ENCODE measurements around the gene RSU1.

The RSU1 gene

DNA sequence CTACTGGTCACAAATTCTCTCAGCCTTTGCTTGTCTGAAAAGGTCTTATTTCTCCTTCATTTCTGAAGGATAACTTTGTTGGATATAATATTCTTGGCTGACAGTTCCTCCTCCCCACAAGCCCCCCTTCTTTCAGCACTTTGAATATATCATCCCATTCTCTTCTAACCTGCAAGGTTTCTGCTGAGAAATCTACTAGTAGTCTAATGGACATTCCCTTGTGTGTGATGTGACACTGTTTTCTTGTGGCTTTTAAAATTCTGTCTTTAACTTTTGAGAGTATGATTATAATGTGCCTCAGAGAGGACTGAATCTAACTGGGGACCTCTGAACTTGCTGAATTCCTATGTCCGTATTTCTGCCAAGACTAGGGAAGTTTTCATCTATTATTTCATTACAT, 104.3 kb downstream of the RSU1 start:
- peaks cover 6% of the 10 kb centered on the region for H3K4me1 Mint-ChIP-seq
- no peak for ATAC-seq (replicated peaks; ENCODE audit: extremely low read depth, poor library complexity, severe bottlenecking)
- H3K36me3 Mint-ChIP-seq (ENCODE audit: insufficient read depth): peaks cover 2% of the 10 kb centered on the region
- peaks cover 24% of the 10 kb centered on the region for H3K9me3 Mint-ChIP-seq
- H3K4me3 Mint-ChIP-seq: no peak overlapping the region
- H3K27me3 Mint-ChIP-seq: no peaks in the 10 kb centered on the region
- H3K27ac Mint-ChIP-seq (ENCODE audit: low read depth): no peak overlapping the region
- DNase-seq (ENCODE audit: low spot score in 2 of 2): no peak

GRCh38 chr10:16700331-16700730, 116.9 kb downstream of the RSU1 start:
- Mint-ChIP-seq H3K4me1 (no peaks in the 10 kb centered on the region), H3K27me3 (no peaks in the 10 kb centered on the region), H3K9me3 (no peaks in the 10 kb centered on the region), H3K4me3 (no peak overlapping the region), H3K27ac (ENCODE audit: low read depth) (no peak overlapping the region), H3K36me3 (ENCODE audit: insufficient read depth) (no peaks in the 10 kb centered on the region)
- no peak for ATAC-seq (replicated peaks; ENCODE audit: extremely low read depth, poor library complexity, severe bottlenecking)
- DNase-seq (ENCODE audit: low spot score in 2 of 2): no peak

DNA sequence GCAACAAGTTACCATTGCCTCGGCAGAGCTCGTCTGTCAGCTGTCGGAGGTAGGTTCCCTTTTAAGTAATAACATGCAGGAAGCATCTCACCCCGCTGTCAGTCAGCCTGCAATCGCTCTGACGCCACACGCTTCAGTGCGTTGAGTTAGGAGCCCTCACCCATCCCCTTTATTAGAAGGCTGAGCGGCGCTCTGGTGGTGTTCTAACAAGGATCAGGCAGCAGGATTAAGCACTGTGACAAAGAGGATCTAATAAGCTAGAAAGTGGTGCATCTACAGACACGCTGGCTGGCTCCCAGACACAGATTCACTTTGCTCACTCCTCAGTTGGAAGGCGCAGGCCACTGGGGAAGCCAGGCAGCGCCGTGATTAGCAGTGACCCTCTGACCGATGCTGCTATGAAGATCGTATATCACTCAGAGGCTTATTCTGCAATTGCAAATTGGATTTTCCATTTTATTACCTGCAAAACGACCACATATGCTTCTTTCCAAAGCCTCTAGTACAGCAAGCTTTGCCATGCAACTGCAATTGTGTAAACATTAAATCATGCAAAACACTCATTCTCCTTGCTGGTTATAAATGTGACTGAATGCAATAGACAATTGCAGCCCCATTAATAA, 117.7 kb downstream of the RSU1 start:
- DNase-seq (ENCODE audit: low spot score in 2 of 2) (no peak), ATAC-seq (replicated peaks; ENCODE audit: extremely low read depth, poor library complexity, severe bottlenecking) (no peak)
- Mint-ChIP-seq H3K4me3 (no peak overlapping the region), H3K36me3 (ENCODE audit: insufficient read depth) (peaks cover 2% of the 10 kb centered on the region), H3K4me1 (no peaks in the 10 kb centered on the region), H3K27me3 (no peaks in the 10 kb centered on the region), H3K27ac (ENCODE audit: low read depth) (no peak overlapping the region), H3K9me3 (no peaks in the 10 kb centered on the region)

DNA sequence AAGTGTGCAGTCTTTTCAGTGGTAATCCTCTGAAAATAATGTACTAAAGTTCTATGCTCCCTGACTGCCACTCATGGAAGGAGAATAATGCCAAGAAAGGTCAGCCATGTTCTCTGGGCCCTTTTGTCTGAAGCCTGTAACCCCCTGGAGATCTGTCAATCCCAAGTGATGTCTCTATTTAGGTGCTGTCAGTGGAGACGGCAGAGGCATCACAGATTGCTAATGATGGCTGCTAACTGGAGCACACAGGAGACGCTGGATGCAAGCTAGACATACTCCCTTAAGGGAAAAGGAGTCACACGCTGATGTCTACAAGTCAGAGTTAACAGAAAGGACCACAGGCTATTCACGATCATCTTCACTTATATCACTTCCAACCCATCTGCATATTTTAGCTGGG, 118.8 kb downstream of the RSU1 start:
- H3K9me3 Mint-ChIP-seq: no peaks in the 10 kb centered on the region
- DNase-seq (ENCODE audit: low spot score in 2 of 2) (no peak), ATAC-seq (replicated peaks; ENCODE audit: extremely low read depth, poor library complexity, severe bottlenecking) (no peak)
- no peak overlapping the region for H3K27ac Mint-ChIP-seq (ENCODE audit: low read depth)
- H3K27me3 Mint-ChIP-seq: no peaks in the 10 kb centered on the region
- no peak overlapping the region for H3K4me3 Mint-ChIP-seq
- H3K4me1 Mint-ChIP-seq: no peaks in the 10 kb centered on the region
- H3K36me3 Mint-ChIP-seq (ENCODE audit: insufficient read depth): peaks cover 10% of the 10 kb centered on the region

DNA sequence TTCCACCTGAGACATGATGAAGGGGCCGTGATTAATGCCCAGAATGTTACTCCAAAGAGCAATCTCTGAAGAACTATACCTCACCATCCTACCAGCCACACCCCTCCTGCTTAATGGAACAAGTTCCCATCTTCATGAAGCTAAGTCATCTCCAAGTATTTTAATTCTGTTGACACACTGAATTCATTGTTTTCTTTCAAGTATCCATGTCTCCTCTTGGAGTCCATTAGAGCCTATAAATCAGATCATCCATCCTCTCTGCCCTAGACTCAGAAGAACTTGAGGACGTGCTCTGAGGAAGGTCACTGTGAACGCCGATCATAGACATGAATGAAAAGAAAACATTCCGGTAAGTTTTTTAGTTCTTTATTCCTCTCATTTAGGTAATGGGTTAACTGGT, 126.8 kb downstream of the RSU1 start:
- DNase-seq (ENCODE audit: low spot score in 2 of 2): no peak
- H3K27me3 Mint-ChIP-seq: no peaks in the 10 kb centered on the region
- H3K27ac Mint-ChIP-seq (ENCODE audit: low read depth): no peak overlapping the region
- no peaks in the 10 kb centered on the region for H3K4me1 Mint-ChIP-seq
- ATAC-seq (replicated peaks; ENCODE audit: extremely low read depth, poor library complexity, severe bottlenecking): no peak
- H3K4me3 Mint-ChIP-seq: no peak overlapping the region
- H3K9me3 Mint-ChIP-seq: no peaks in the 10 kb centered on the region
- H3K36me3 Mint-ChIP-seq (ENCODE audit: insufficient read depth): peaks cover 17% of the 10 kb centered on the region

- ATAC-seq (replicated peaks; ENCODE audit: extremely low read depth, poor library complexity, severe bottlenecking) (no peak), DNase-seq (ENCODE audit: low spot score in 2 of 2) (no peak)
- Mint-ChIP-seq H3K9me3 (no peaks in the 10 kb centered on the region), H3K36me3 (ENCODE audit: insufficient read depth) (peaks cover 16% of the 10 kb centered on the region), H3K27me3 (no peaks in the 10 kb centered on the region), H3K4me3 (no peak overlapping the region), H3K4me1 (no peaks in the 10 kb centered on the region), H3K27ac (ENCODE audit: low read depth) (no peak overlapping the region)
These were observed 127.5 kb downstream of the RSU1 start for GRCh38 chr10:16689696-16690095.

DNA sequence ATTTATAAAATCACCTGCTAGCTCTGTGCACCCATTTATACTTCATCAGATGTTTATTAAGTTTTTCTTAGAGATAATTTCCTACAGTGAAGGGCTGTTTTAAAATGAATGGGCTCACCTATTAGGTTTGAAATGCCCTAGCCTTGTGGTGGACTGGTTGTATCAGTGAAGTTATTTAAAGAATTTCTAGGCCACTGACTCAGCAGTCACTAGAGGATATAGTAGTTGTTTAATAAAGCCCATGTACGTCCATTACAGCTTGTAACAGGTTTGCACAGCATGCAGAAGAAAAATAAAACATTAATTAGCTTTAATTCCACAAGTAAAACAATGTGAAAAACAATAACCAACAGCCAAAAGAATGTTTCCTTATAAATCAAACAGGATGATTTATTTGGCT, 128.0 kb downstream of the RSU1 start:
- no peak for ATAC-seq (replicated peaks; ENCODE audit: extremely low read depth, poor library complexity, severe bottlenecking)
- H3K4me1 Mint-ChIP-seq: no peaks in the 10 kb centered on the region
- no peaks in the 10 kb centered on the region for H3K27me3 Mint-ChIP-seq
- no peak overlapping the region for H3K4me3 Mint-ChIP-seq
- DNase-seq (ENCODE audit: low spot score in 2 of 2): no peak
- H3K36me3 Mint-ChIP-seq (ENCODE audit: insufficient read depth): peaks cover 13% of the 10 kb centered on the region
- H3K9me3 Mint-ChIP-seq: no peaks in the 10 kb centered on the region
- no peak overlapping the region for H3K27ac Mint-ChIP-seq (ENCODE audit: low read depth)

DNA sequence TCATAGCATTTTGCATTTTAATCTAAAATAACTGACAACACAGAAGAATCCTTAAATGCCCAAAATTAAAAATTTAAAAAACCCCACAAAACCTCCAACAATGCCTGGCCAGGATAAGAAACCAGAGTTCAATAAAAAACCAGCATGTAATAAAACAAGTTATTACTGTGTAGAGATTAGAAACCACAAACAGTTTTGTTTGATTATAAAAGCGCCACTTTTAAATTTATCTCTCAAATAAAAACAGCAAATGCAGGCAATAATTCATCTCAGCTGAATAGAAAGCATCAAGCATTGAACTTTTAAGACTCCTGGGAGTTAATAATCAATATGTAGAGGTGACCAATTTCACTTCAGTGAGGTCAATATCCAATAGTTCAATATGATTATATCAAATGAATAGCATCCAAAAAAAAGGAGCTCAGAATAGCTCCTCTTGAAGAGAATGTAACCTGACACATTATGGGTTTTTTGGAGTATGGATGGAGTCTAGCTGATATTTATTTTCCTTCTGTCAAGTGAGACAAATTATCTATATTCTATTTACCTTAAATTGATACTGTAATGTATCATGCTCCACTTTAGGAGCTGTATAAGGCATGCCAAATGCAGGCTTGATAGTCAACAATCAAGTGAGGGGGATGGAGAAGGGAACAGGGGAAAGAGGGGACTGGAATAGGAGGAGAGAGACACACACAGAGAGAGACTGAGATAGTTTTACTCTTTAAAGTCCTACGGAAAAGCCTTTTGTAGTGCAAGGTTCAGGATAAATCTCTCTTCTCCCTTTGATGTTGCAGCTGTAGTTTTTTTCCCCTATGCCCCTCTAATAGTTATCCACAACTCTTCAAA, 130.9 kb downstream of the RSU1 start:
- Mint-ChIP-seq H3K9me3 (no peaks in the 10 kb centered on the region), H3K27ac (ENCODE audit: low read depth) (no peak overlapping the region), H3K4me1 (peaks cover 7% of the 10 kb centered on the region), H3K27me3 (no peaks in the 10 kb centered on the region), H3K4me3 (no peak overlapping the region), H3K36me3 (ENCODE audit: insufficient read depth) (peaks cover 5% of the 10 kb centered on the region)
- ATAC-seq (replicated peaks; ENCODE audit: extremely low read depth, poor library complexity, severe bottlenecking) (no peak), DNase-seq (ENCODE audit: low spot score in 2 of 2) (no peak)

DNA sequence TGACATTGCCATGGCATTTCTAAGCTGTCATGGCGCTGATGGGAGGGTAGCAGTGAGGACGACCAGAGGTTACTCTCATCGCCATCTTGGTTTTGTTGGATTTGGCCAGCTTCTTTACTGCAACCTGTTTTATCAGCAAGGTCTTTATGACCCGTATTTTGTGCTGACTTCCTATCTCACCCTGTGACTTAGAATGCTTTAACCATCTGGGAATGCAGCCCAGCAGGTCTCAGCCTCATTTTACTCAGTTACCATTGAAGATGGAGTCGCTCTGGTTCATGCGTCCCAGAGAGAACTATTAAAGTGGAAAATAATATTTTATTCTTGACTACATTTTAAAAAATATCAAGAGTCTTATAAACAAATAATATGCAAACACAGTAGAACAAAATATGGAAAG, 131.7 kb downstream of the RSU1 start:
- Mint-ChIP-seq H3K27ac (ENCODE audit: low read depth) (no peak overlapping the region), H3K4me3 (no peak overlapping the region), H3K27me3 (no peaks in the 10 kb centered on the region), H3K4me1 (peaks cover 7% of the 10 kb centered on the region), H3K36me3 (ENCODE audit: insufficient read depth) (peaks cover 4% of the 10 kb centered on the region), H3K9me3 (no peaks in the 10 kb centered on the region)
- no peak for DNase-seq (ENCODE audit: low spot score in 2 of 2)
- ATAC-seq (replicated peaks; ENCODE audit: extremely low read depth, poor library complexity, severe bottlenecking): no peak

- Mint-ChIP-seq H3K27ac (ENCODE audit: low read depth) (no peak overlapping the region), H3K27me3 (no peaks in the 10 kb centered on the region), H3K9me3 (no peaks in the 10 kb centered on the region), H3K4me1 (peaks cover 7% of the 10 kb centered on the region), H3K36me3 (ENCODE audit: insufficient read depth) (peaks cover 5% of the 10 kb centered on the region), H3K4me3 (no peak overlapping the region)
- ATAC-seq (replicated peaks; ENCODE audit: extremely low read depth, poor library complexity, severe bottlenecking) (no peak), DNase-seq (ENCODE audit: low spot score in 2 of 2) (no peak)
These were observed 135.7 kb downstream of the RSU1 start for GRCh38 chr10:16681521-16681920.

DNA sequence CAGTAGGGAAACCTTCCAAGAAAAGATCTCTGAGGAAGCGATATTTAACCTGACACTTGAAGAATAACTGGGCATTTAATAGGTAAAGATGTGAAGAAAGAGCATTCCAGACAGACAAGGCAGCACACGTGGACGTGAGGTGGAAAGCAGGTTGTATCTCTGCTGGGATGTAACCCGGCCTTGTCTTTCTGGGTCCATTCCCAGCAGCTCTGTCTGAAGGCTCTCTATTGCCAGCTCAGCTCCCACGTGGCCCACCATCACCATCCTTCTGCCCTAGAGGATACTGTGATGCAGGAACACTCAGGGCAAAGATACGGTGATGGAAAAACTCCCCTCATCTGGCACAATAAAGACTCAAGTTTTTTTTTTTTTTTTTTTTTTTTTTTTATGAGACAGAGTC, 137.7 kb downstream of the RSU1 start:
- Mint-ChIP-seq H3K4me1 (peaks cover 7% of the 10 kb centered on the region), H3K9me3 (no peaks in the 10 kb centered on the region), H3K36me3 (ENCODE audit: insufficient read depth) (peaks cover 5% of the 10 kb centered on the region), H3K4me3 (no peak overlapping the region), H3K27me3 (no peaks in the 10 kb centered on the region), H3K27ac (ENCODE audit: low read depth) (no peak overlapping the region)
- no peak for ATAC-seq (replicated peaks; ENCODE audit: extremely low read depth, poor library complexity, severe bottlenecking)
- DNase-seq (ENCODE audit: low spot score in 2 of 2): no peak

GRCh38 chr10:16675334-16675733, 141.9 kb downstream of the RSU1 start:
- peaks cover 4% of the 10 kb centered on the region for H3K4me1 Mint-ChIP-seq
- H3K27me3 Mint-ChIP-seq: no peaks in the 10 kb centered on the region
- no peak overlapping the region for H3K4me3 Mint-ChIP-seq
- ATAC-seq (replicated peaks; ENCODE audit: extremely low read depth, poor library complexity, severe bottlenecking) (no peak), DNase-seq (ENCODE audit: low spot score in 2 of 2) (no peak)
- H3K9me3 Mint-ChIP-seq: no peaks in the 10 kb centered on the region
- H3K27ac Mint-ChIP-seq (ENCODE audit: low read depth): no peak overlapping the region
- peaks cover 6% of the 10 kb centered on the region for H3K36me3 Mint-ChIP-seq (ENCODE audit: insufficient read depth)

- Mint-ChIP-seq H3K9me3 (no peaks in the 10 kb centered on the region), H3K27ac (ENCODE audit: low read depth) (no peak overlapping the region), H3K4me1 (peaks cover 10% of the 10 kb centered on the region), H3K4me3 (no peak overlapping the region), H3K36me3 (ENCODE audit: insufficient read depth) (peaks cover 8% of the 10 kb centered on the region), H3K27me3 (no peaks in the 10 kb centered on the region)
- ATAC-seq (replicated peaks; ENCODE audit: extremely low read depth, poor library complexity, severe bottlenecking): no peak
- DNase-seq (ENCODE audit: low spot score in 2 of 2): no peak
These were observed 143.0 kb downstream of the RSU1 start for GRCh38 chr10:16674147-16674703.

Measured in central memory CD8-positive, alpha-beta T cell (primary cell).